Endothelial cell of umbilical vein (primary cell): ENCODE results near the gene IL17RB. TPM values are rescaled to one million over a fixed set of nuclear protein-coding genes. Genes with fewer than 3 reads are reported as not detected.
A peak's percentile ranks its signal among the peaks of the same experiment; 100 is the strongest.

Experiments
- BruUV-seq: library from RNA; stranded (reverse); fragments of 400-500 nt; replicated peaks from 2 replicates; lab custom pipeline; 2021; lab: Mats Ljungman, UMichigan
- CTCF ChIA-PET: fragments of 300-600, 350-600 bp; sonication (Branson Sonifier 250); formaldehyde crosslinking; loops from one replicate; lab custom pipeline; 2021; ENCODE audit warnings: antibody characterized with exemption, inconsistent platforms; lab: Charles Lee
- POLR2A ChIA-PET: fragments of 300-600, 350-600 bp; sonication (Branson Sonifier 250); formaldehyde crosslinking; loops from one replicate; lab custom pipeline; 2021; ENCODE audit warnings: antibody characterized with exemption, inconsistent platforms; lab: Charles Lee
- DNase-seq: peaks from one replicate; pipeline ENCODE4 v3.0.0-alpha.2; 2011; ENCODE audit warnings: low read depth, low spot score
- FAIRE-seq: peaks from 2 replicates; lab custom pipeline; 2011; peaks lifted over from hg19 to GRCh38; lab: Jason Lieb, UNC
- H2AFZ ChIP-seq: 2 replicates; pipeline ENCODE4 v1.6.0; 2012; ENCODE audit warnings: low read depth, low read length, control low read depth, inconsistent platforms
- H3K27ac ChIP-seq: 2 replicates; pipeline ENCODE4 v1.5.1; 2011; ENCODE audit warnings: low read depth, mild to moderate bottlenecking, control low read depth, low read length, moderate library complexity; ENCODE audit not compliant: insufficient read depth
- H3K27me3 ChIP-seq, 2 experiments: 2 replicates each; pipeline versions ENCODE4 v1.6.0 to v1.6.1; 2011; ENCODE audit warnings: low read length in 2 of 2, mixed read lengths in 1 of 2; ENCODE audit not compliant: control insufficient read depth in 2 of 2, insufficient read depth in 2 of 2
- H3K36me3 ChIP-seq, 2 experiments: 2 replicates in 1 of 2; 3 replicates in 1 of 2; pipeline ENCODE4 v1.5.1; 2011; ENCODE audit warnings: low read length in 2 of 2, mild to moderate bottlenecking in 1 of 2, moderate library complexity in 1 of 2; ENCODE audit not compliant: control insufficient read depth in 2 of 2, insufficient read depth in 2 of 2; ENCODE audit errors: extremely low read depth in 1 of 2
- H3K4me1 ChIP-seq: 3 replicates; pipeline ENCODE4 v1.5.1; 2011; ENCODE audit warnings: mild to moderate bottlenecking, low read length; ENCODE audit not compliant: control insufficient read depth, insufficient read depth; ENCODE audit errors: extremely low read depth
- H3K4me2 ChIP-seq: 2 replicates; pipeline ENCODE4 v1.6.1; 2011; ENCODE audit warnings: low read length, control low read depth, mixed read lengths; ENCODE audit not compliant: insufficient read depth
- H3K4me3 ChIP-seq, 3 experiments: fragments of 200-600 bp in 1 of 3; sonication (generic), shearing (Covaris generic) in 1 of 3; replicated peaks in 1 of 3; 2 replicates each; pipeline ENCODE4 v1.5.1; 2011 to 2016; ENCODE audit warnings: control low read depth in 3 of 3, low read length in 3 of 3, mild to moderate bottlenecking in 2 of 3, inconsistent platforms in 1 of 3, low read depth in 1 of 3, moderate library complexity in 1 of 3; ENCODE audit not compliant: insufficient read depth in 1 of 3
- H3K79me2 ChIP-seq: 2 replicates; pipeline ENCODE4 v1.6.0; 2012; ENCODE audit warnings: low read length, inconsistent platforms; ENCODE audit not compliant: control insufficient read depth, insufficient read depth
- H3K9ac ChIP-seq: replicated peaks from 2 replicates; pipeline ENCODE3; 2011; ENCODE audit warnings: low read length, control low read depth; ENCODE audit not compliant: insufficient read depth; ENCODE audit errors: extremely low read depth
- H3K9me1 ChIP-seq: replicated peaks from 3 replicates; pipeline ENCODE4 v1.6.0; 2011; ENCODE audit warnings: mild to moderate bottlenecking, low read length; ENCODE audit not compliant: control insufficient read depth, insufficient read depth; ENCODE audit errors: extremely low read depth
- H3K9me3 ChIP-seq: replicated peaks from 2 replicates; pipeline ENCODE4 v1.5.1; 2012; ENCODE audit warnings: low read length, inconsistent platforms; ENCODE audit not compliant: control insufficient read depth, insufficient read depth
- H4K20me1 ChIP-seq: replicated peaks from 2 replicates; pipeline ENCODE3; 2011; ENCODE audit warnings: mild to moderate bottlenecking, low read length; ENCODE audit not compliant: control insufficient read depth, insufficient read depth; ENCODE audit errors: extremely low read depth
- EZH2 ChIP-seq: IDR thresholded peaks from 2 replicates; pipeline ENCODE4 v1.6.1; 2012; ENCODE audit warnings: borderline replicate concordance, low read depth, mild to moderate bottlenecking, moderate library complexity, low read length, inconsistent platforms; ENCODE audit not compliant: severe bottlenecking
- FOS ChIP-seq: IDR thresholded peaks from 2 replicates; pipeline ENCODE4 v1.6.1; 2011; ENCODE audit warnings: mild to moderate bottlenecking, low read length, moderate library complexity, borderline replicate concordance; ENCODE audit not compliant: insufficient read depth
- JUN ChIP-seq: IDR thresholded peaks from 2 replicates; pipeline ENCODE4 v1.6.1; 2011; ENCODE audit warnings: borderline replicate concordance, low read depth; ENCODE audit not compliant: insufficient read length, insufficient read depth
- MYC ChIP-seq: IDR thresholded peaks from one replicate; pipeline ENCODE4 v1.6.1; 2011; ENCODE audit warnings: mild to moderate bottlenecking, low read depth, low read length
- POLR2A ChIP-seq: IDR thresholded peaks from 2 replicates; pipeline ENCODE4 v1.6.1; 2012; ENCODE audit warnings: low read depth, mild to moderate bottlenecking, control low read depth, low read length
- POLR2AphosphoS5 ChIP-seq: IDR thresholded peaks from 2 replicates; pipeline ENCODE4 v1.6.1; 2012; ENCODE audit warnings: low read depth, mild to moderate bottlenecking, control low read depth, low read length, moderate library complexity; ENCODE audit not compliant: insufficient read depth
- dilution Hi-C: fragments of 300-500 bp; cut with MboI; formaldehyde crosslinking; loops from one replicate; pipeline ENCODE4 v1.15.0; 2019; ENCODE audit warnings: low sequenced_read_pairs; ENCODE audit not compliant: extremely low pct_ligation_motif_present
- intact Hi-C: fragments of 100-400 bp; cut with micrococcal nuclease; formaldehyde crosslinking; loops from one replicate; pipeline ENCODE4 v1.10.0; 2022
- polyA plus RNA-seq, 4 experiments: library from polyadenylated mRNA; depleted of rRNA in 3 of 4; stranded (reverse) in 3 of 4; unstranded in 1 of 4; fragments of >200 nt; gene quantifications; 2 replicates each; pipeline versions ENCODE4 v1.2.1 to v1.2.3, GENCODE V29; 2011 to 2012; ENCODE audit warnings: missing spikeins in 1 of 4
- total RNA-seq: library from RNA; stranded (reverse); gene quantifications from 2 replicates; pipeline ENCODE4 v1.2.3, GENCODE V29; 2021
- TF ChIP-seq, protein P1 (sequence below): IDR thresholded peaks from 2 replicates; pipeline ENCODE4 v1.6.1; 2011; ENCODE audit not compliant: insufficient read depth, insufficient read length
- TF ChIP-seq, protein P2 (sequence below), 2 donors: IDR thresholded peaks; 1 replicate in 1 of 2; 2 replicates in 1 of 2; pipeline ENCODE4 v1.5.1; 2011; ENCODE audit warnings: low read length in 2 of 2, mild to moderate bottlenecking in 2 of 2, moderate library complexity in 2 of 2, control low read depth in 1 of 2, inconsistent platforms in 1 of 2, low read depth in 1 of 2; ENCODE audit not compliant: insufficient read depth in 1 of 2; ENCODE audit errors: extremely low read depth in 1 of 2

The IL17RB gene
- total and polyA plus RNA-seq, 2 donors (not counting 3 experiments of a cell fraction or from before 2014, with no cell fraction given): 0.04 TPM; not detected in 1

DNA sequence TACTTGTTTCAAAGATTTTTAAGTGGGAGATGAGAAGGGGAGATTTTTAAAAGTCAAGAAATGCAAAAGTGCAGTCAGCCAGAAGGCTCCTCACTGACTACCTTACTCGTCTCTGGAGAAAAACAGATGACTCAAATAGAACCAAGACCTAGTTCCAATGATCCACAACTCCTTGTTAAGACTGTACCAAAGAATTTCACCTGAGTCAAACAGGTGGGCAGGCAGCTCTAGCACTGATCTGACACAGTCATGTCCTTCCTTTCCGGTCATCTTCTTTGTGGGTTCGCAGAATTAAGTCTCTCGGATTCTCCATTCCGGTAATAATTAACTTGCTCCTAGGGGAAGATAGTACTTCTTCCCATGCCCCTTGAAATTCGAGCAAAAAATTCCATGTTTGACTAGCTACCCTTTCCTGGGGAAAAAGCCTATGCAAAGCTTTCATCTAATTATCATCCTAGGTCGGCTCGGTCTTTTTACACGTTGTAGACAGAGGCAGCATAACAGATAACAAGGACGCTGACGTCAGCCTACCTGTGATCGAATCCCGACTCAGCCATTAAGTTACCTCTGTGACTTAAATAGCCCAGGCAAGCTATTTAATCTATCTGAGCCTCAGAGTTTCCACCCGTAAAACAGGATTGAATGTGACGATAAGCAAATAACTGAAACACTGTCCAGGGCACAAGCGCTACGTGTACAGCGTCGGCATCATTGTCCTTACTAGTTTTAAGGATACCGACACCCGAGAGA, 44.5 kb downstream of the IL17RB start:
- no peaks in the 10 kb centered on the region for H3K9me3 ChIP-seq
- H3K9me1 ChIP-seq: no peaks in the 10 kb centered on the region
- peak overlapping the region; percentile 80 for H3K27ac ChIP-seq
- DNase-seq (peak; percentile 53), FAIRE-seq (peak; percentile 78)
- intact Hi-C loops: loop anchor here (1.0 to 2.0 kb wide), 2 partner anchors 9 to 544 kb away; partner anchors contain the start of genes ACTR8 and DCP1A
- peak overlapping the region; percentile 87 for H3K9ac ChIP-seq
- ChIA-PET POLR2A (interaction anchor here (1.2 kb wide), 1 partner anchor 10 kb away, joined by 3 read pairs; no protein-coding TSS in a partner anchor), CTCF (interaction anchor here (1.0 to 2.3 kb wide), 3 partner anchors 8 to 61 kb away, joined by 3 to 9 read pairs (median 4); no protein-coding TSS in a partner anchor)
- H3K4me1 ChIP-seq: peaks cover 13% of the 10 kb centered on the region
- H3K79me2 ChIP-seq: peaks cover 27% of the 10 kb centered on the region
- peaks cover 2% of the 10 kb centered on the region for H4K20me1 ChIP-seq
- peaks cover 2 to 3% of the 10 kb centered on the region in 2 experiments for H3K36me3 ChIP-seq
- H3K27me3 ChIP-seq: peaks cover 2 to 5% of the 10 kb centered on the region in 2 experiments
- TF ChIP-seq FOS (no peak), POLR2A (no peak), JUN (no peak), POLR2AphosphoS5 (no peak), MYC (no peak), EZH2 (no peak)
- TF ChIP-seq, protein P1, sequence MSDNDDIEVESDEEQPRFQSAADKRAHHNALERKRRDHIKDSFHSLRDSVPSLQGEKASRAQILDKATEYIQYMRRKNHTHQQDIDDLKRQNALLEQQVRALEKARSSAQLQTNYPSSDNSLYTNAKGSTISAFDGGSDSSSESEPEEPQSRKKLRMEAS: no peak
- TF ChIP-seq, protein P2, sequence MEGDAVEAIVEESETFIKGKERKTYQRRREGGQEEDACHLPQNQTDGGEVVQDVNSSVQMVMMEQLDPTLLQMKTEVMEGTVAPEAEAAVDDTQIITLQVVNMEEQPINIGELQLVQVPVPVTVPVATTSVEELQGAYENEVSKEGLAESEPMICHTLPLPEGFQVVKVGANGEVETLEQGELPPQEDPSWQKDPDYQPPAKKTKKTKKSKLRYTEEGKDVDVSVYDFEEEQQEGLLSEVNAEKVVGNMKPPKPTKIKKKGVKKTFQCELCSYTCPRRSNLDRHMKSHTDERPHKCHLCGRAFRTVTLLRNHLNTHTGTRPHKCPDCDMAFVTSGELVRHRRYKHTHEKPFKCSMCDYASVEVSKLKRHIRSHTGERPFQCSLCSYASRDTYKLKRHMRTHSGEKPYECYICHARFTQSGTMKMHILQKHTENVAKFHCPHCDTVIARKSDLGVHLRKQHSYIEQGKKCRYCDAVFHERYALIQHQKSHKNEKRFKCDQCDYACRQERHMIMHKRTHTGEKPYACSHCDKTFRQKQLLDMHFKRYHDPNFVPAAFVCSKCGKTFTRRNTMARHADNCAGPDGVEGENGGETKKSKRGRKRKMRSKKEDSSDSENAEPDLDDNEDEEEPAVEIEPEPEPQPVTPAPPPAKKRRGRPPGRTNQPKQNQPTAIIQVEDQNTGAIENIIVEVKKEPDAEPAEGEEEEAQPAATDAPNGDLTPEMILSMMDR (IDR thresholded peaks at IDR 0.05; ENCODE audit: extremely low read depth in 1 of 2, insufficient read depth in 1 of 2, low read depth in 1 of 2, low read length in 2 of 2): no peak
- H3K4me2 ChIP-seq: peak overlapping the region; percentile 98
- no TSS peak for BruUV-seq
- dilution Hi-C loops: no loop called here
- H2AFZ ChIP-seq: peak overlapping the region; percentile 65
- peak overlapping the region; percentile 90 to 96 (median 91) for H3K4me3 ChIP-seq
